Sigmoid colon (tissue), 7 donors: ENCODE data around the gene PINK1. TPM values are rescaled to one million over a fixed set of nuclear protein-coding genes. Genes with fewer than 3 reads are reported as not detected.

ENCODE experiments used
- DNase-seq: peaks from one replicate; pipeline ENCODE4 v3.0.0-alpha.2; 2019
- H3K27ac ChIP-seq, 4 donors: fragments of 200-600 bp; sonication (generic); one replicate each; pipeline ENCODE4 v1.5.1; 2016 to 2019; ENCODE audit warnings: mild to moderate bottlenecking in 1 of 4
- H3K27me3 ChIP-seq, 3 donors: fragments of 200-600 bp; sonication (generic); one replicate each; pipeline ENCODE4 v1.5.1; 2019; ENCODE audit warnings: mild to moderate bottlenecking in 1 of 3
- H3K36me3 ChIP-seq, 4 donors: fragments of 200-600 bp; sonication (generic); one replicate each; pipeline ENCODE4 v1.5.1; 2016 to 2019
- H3K4me1 ChIP-seq, 4 donors: fragments of 200-600 bp; sonication (generic); one replicate each; pipeline ENCODE4 v1.5.1; 2017 to 2019
- H3K4me3 ChIP-seq, 4 donors: fragments of 200-600 bp; sonication (generic); one replicate each; pipeline ENCODE4 v1.5.1; 2017 to 2019; ENCODE audit warnings: mild to moderate bottlenecking in 2 of 4, moderate library complexity in 1 of 4
- H3K9me3 ChIP-seq, 4 donors: fragments of 200-600 bp in 3 of 4; sonication (generic) in 3 of 4; one replicate each; pipeline versions ENCODE4 v1.5.1 to v1.6.1; 2013 to 2019
- EP300 ChIP-seq, 4 donors: sonication (generic); formaldehyde crosslinking; IDR thresholded peaks; one replicate each; pipeline ENCODE4 v1.6.1; 2017; ENCODE audit warnings: antibody characterized with exemption in 4 of 4
- POLR2A ChIP-seq, 2 donors: fragments of 450-650 bp; IDR thresholded peaks; one replicate each; pipeline ENCODE4 v1.6.1; 2016; ENCODE audit warnings: antibody characterized with exemption in 2 of 2, mild to moderate bottlenecking in 2 of 2, moderate library complexity in 2 of 2
- POLR2AphosphoS5 ChIP-seq, 4 donors: sonication (generic); formaldehyde crosslinking; IDR thresholded peaks; one replicate each; pipeline ENCODE4 v1.6.1; 2017; ENCODE audit warnings: antibody characterized with exemption in 4 of 4
- WGBS, 2 donors: extraction: QIAGEN DNeasy Blood & Tissue Kit; methylation state at CpG; one replicate each; pipeline ENCODE4 v1.1.7; 2013; 5-methylcytosine and 5-hydroxymethylcytosine counted together
- intact Hi-C: fragments of 100-400 bp; cut with DNase I; formaldehyde crosslinking; loops from one replicate; pipeline ENCODE4 v1.15.1; 2023
- polyA plus RNA-seq, 3 donors: library from polyadenylated mRNA; stranded (reverse); fragments of 200-250 nt; gene quantifications; one replicate each; pipeline ENCODE4 v1.2.3, GENCODE V29; 2013
- total RNA-seq, 4 donors: library from RNA; depleted of rRNA; stranded (reverse); fragments of >200 nt; gene quantifications; one replicate each; pipeline ENCODE4 v1.1.0, GENCODE V29; 2016
- TF ChIP-seq, protein P1 (sequence below), 4 experiments: fragments of 450-650 bp in 3 of 4; fragments of 200-600 bp in 1 of 4; IDR thresholded peaks; one replicate each; pipeline ENCODE4 v1.5.1; 2016 to 2019; ENCODE audit warnings: antibody characterized with exemption in 4 of 4, mild to moderate bottlenecking in 3 of 4, moderate library complexity in 2 of 4
- donor health status: healthy with polysubstance abuse.
- donor health status: Bipolar disorder and iron deficiency.
- donor health status: healthy.

The PINK1 gene
- total and polyA plus RNA-seq, 7 donors: 60.1 to 179 (median 149) TPM

DNA sequence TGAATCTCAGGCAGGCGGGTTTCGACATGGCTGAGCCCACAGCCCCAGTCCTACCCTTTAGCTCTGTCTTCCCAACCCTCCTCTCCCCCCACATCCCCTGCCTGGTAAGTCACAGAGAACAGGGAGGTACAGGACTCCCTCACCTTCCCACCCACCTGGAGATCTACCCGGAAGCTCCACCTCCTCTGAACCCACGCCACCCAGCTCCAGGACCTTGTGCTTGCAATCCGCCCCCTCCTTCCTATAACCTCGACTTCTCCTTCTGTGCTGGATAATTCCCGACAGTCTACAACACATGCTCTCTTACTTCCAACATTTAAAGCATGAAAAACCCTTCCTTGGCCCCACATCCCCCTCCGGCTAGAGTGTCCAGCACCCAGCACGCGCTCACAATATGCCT is 62.3 kb downstream of the PINK1 start:
- H3K4me3 ChIP-seq: no peak overlapping the region
- no peak for DNase-seq
- H3K27me3 ChIP-seq: no peaks in the 10 kb centered on the region
- H3K4me1 ChIP-seq: peaks cover 0 to 33% (median 27%) of the 10 kb centered on the region in 4 donors
- H3K9me3 ChIP-seq: peaks cover 0 to 3% (median 0%) of the 10 kb centered on the region in 4 donors
- no peak for TF ChIP-seq EP300 (IDR thresholded peaks at IDR 0.05)
- no peak for TF ChIP-seq POLR2AphosphoS5 (IDR thresholded peaks at IDR 0.05)
- no peak for TF ChIP-seq POLR2A (IDR thresholded peaks at IDR 0.05)
- TF ChIP-seq, protein P1, sequence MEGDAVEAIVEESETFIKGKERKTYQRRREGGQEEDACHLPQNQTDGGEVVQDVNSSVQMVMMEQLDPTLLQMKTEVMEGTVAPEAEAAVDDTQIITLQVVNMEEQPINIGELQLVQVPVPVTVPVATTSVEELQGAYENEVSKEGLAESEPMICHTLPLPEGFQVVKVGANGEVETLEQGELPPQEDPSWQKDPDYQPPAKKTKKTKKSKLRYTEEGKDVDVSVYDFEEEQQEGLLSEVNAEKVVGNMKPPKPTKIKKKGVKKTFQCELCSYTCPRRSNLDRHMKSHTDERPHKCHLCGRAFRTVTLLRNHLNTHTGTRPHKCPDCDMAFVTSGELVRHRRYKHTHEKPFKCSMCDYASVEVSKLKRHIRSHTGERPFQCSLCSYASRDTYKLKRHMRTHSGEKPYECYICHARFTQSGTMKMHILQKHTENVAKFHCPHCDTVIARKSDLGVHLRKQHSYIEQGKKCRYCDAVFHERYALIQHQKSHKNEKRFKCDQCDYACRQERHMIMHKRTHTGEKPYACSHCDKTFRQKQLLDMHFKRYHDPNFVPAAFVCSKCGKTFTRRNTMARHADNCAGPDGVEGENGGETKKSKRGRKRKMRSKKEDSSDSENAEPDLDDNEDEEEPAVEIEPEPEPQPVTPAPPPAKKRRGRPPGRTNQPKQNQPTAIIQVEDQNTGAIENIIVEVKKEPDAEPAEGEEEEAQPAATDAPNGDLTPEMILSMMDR (IDR thresholded peaks at IDR 0.05): no peak
- WGBS, 2 donors: 82 to 87% methylated on average over 10 of the region's 10 CpGs
- H3K36me3 ChIP-seq: no peaks in the 10 kb centered on the region
- no peak overlapping the region for H3K27ac ChIP-seq
- intact Hi-C loops: loop anchor here (5.0 kb wide), 2 partner anchors 92 to 482 kb away; partner anchors contain the start of genes EIF4G3 and HP1BP3

DNA sequence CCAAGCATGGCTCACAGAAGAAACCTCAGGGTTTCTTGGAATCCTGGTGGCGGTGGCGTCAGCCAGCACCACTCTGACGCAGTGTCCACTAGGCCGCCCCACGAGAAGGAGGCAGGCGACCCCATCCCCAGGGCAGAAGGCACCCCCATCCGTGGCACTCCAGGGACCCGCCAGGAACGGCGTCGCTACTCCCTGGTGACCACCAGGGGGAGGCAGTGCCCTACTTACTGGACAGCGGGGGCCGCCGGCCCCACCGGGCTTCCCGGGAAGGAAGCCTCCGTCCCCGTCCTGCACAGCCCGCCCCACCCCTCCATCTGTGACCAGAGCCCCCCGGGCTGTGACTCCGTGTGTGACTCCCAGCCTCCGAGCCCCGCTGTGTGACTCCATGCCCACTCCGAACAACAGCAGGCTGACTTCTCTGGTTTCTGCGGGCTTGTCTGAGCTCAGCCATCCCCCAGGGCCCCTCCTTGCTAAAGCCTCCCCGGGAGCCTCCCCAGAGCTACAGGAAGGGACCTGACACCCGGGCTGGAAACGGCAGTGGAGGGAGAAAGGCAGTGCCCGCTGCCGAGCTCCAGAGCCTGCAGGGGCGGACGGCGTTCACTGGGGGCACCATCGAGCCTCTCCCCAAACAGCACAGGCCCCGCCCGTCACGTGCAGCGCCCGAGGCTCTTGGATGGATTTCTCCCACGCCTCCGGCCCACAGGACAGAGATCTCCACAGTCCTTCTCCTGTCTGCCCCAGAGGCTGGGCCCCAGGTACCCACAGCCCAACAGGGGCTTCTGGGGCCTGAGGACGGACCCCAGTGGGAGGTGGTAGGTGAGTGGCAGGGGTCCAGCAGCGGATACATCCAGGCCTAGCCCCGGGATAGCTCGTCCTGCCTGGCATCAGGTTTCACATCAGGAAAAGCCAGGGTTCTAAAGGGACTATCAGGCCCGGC is 63.4 kb downstream of the PINK1 start:
- WGBS, 2 donors: 2 to 3% methylated on average over 46 of the region's 46 CpGs

DNA sequence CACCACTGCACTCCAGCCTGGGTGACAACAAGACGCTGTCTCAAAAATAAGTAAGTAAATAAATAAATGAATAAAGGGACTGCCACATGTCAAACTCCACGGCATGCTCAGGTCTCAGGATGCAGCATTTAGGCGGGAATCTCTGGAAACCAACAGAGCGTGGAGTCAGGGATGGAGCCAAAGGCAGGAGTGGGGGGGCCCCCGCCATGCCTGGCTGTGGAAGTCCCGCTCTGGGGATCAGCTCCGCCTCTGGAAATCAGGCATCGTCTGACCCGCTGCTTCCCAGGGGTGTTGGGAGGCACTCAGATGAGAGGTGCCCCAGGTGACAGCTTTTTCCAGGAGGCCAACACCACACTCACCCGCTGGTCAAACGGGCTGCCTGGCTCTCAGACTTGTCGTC is 64.3 kb downstream of the PINK1 start:
- WGBS, 2 donors: 81 to 88% methylated on average over 12 of the region's 12 CpGs

More for the DNA sequence above, 63.4 kb downstream of the PINK1 start:
- no peaks in the 10 kb centered on the region for H3K27me3 ChIP-seq
- peak in 2 of 4 donors; percentile 29 to 61 for TF ChIP-seq POLR2AphosphoS5 (IDR thresholded peaks at IDR 0.05)
- TF ChIP-seq EP300 (IDR thresholded peaks at IDR 0.05): no peak
- TF ChIP-seq, protein P1 (IDR thresholded peaks at IDR 0.05): peak; percentile 83 to 98 (median 94)
- TF ChIP-seq POLR2A (IDR thresholded peaks at IDR 0.05): no peak
- H3K4me1 ChIP-seq: peaks cover 0 to 33% (median 27%) of the 10 kb centered on the region in 4 donors
- peak overlapping the region; percentile 80 to 92 (median 88) for H3K27ac ChIP-seq
- DNase-seq: peak; percentile 96
- no peaks in the 10 kb centered on the region for H3K36me3 ChIP-seq
- intact Hi-C loops: loop anchor here (1.0 to 5.0 kb wide), 4 partner anchors 37 to 499 kb away; partner anchors contain the start of genes EIF4G3 and HP1BP3
- peak overlapping the region; percentile 28 to 62 (median 56) for H3K4me3 ChIP-seq
- H3K9me3 ChIP-seq: peaks cover 0 to 3% (median 0%) of the 10 kb centered on the region in 4 donors

DNA sequence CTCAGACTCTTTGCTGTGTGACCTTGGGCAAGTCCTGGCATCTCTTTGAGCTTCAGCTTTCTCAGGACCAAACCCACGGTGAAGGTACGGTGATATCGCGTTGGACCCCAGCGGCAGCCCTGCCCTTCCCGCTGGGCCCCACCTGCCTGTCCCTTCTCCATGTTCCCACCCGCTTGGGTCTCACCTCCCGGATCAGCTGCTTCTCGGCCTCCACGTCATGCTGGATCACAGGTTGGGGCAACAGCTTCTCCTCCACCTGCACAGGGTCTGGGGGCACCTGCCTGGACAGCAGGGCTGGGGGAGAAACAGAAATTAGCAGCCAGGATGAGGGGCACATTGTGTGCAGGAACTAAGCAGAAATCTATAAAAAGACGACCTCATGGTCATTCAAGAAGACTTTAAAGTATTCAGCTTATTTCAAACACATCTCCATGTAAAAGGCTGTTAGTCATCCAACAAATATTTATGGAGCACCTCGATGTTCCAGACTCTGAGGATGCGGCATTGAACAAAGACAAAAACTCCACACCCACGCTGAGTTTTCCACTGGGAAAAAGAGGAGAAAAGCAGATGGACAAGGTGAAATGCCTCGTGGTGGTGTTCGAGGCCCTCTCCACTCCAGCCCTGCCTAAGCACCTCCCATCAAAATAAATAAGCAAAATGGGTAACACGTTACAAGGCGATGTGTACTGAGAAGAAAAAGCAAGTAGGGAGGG is 65.1 kb downstream of the PINK1 start:
- H3K27ac ChIP-seq: peak overlapping the region; percentile 80 to 92 (median 88)
- no peak for DNase-seq

More for the DNA sequence above, 64.3 kb downstream of the PINK1 start:
- DNase-seq: no peak
- Histone ChIP-seq H3K27me3 (no peaks in the 10 kb centered on the region), H3K9me3 (no peaks in the 10 kb centered on the region), H3K36me3 (no peaks in the 10 kb centered on the region), H3K27ac (peak overlapping the region; percentile 80 to 92 (median 88)), H3K4me3 (peak overlapping the region in 2 of 4 donors; percentile 62), H3K4me1 (peaks cover 0 to 33% (median 27%) of the 10 kb centered on the region in 4 donors)
- intact Hi-C loops: loop anchor here (1.0 to 5.0 kb wide), 3 partner anchors 36 to 480 kb away; partner anchors contain the start of genes EIF4G3 and HP1BP3
- TF ChIP-seq POLR2A (IDR thresholded peaks at IDR 0.05) (no peak), EP300 (IDR thresholded peaks at IDR 0.05) (no peak)

DNA sequence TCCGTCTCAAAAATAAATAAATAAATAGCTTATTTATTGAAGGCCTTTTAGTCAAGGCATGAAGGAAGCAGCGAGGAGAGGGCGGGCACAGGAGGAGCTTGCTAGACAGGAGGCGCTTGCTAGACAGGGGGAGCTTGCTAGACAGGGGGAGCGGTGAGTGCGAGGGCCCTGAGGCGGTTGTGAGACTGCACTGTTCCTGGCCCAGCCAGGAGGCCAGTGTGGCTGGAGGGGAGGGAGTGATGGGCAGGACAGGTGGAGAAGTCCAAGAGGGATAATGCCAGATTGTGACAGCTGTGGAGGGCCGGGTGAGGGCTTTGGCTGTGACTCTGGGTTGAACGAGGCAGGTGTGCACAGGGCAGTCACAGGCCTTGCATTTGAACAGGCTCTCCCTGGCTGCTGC is 66.3 kb downstream of the PINK1 start:
- Histone ChIP-seq H3K4me3 (no peak overlapping the region), H3K27ac (no peak overlapping the region), H3K27me3 (no peaks in the 10 kb centered on the region), H3K4me1 (peaks cover 0 to 33% (median 27%) of the 10 kb centered on the region in 4 donors), H3K36me3 (no peaks in the 10 kb centered on the region), H3K9me3 (no peaks in the 10 kb centered on the region)
- no peak for DNase-seq
- intact Hi-C loops: loop anchor here (5.0 kb wide), 2 partner anchors 88 to 478 kb away; partner anchors contain the start of genes EIF4G3 and HP1BP3
- no peak for TF ChIP-seq POLR2AphosphoS5 (IDR thresholded peaks at IDR 0.05)
- no peak for TF ChIP-seq EP300 (IDR thresholded peaks at IDR 0.05)
- TF ChIP-seq POLR2A (IDR thresholded peaks at IDR 0.05): no peak
- TF ChIP-seq, protein P1 (IDR thresholded peaks at IDR 0.05): no peak
- WGBS, 2 donors: 85 to 90% methylated on average over 9 of the region's 9 CpGs

More for the DNA sequence above, 65.1 kb downstream of the PINK1 start:
- 82 to 88% methylated on average over 18 of the region's 18 CpGs for WGBS, 2 donors
- Histone ChIP-seq H3K36me3 (no peaks in the 10 kb centered on the region), H3K4me3 (no peak overlapping the region), H3K9me3 (no peaks in the 10 kb centered on the region), H3K27me3 (no peaks in the 10 kb centered on the region), H3K4me1 (peaks cover 0 to 33% (median 27%) of the 10 kb centered on the region in 4 donors)
- TF ChIP-seq POLR2AphosphoS5 (IDR thresholded peaks at IDR 0.05) (no peak), POLR2A (IDR thresholded peaks at IDR 0.05) (no peak)
- intact Hi-C loops: loop anchor here (5.0 kb wide), 2 partner anchors 89 to 479 kb away; partner anchors contain the start of genes EIF4G3 and HP1BP3
